Fibroblast of lung (primary cell): ENCODE data around the gene NXPH1. TPM values are rescaled to one million over a fixed set of nuclear protein-coding genes. Genes with fewer than 3 reads are reported as not detected.

Source experiments
- DNase-seq, 2 donors: peaks; one replicate each; pipeline versions ENCODE4 v3.0.0 to v3.0.0-alpha.2; 2010; ENCODE audit warnings: low read depth in 2 of 2
- H2AFZ ChIP-seq: 2 replicates; pipeline ENCODE4 v1.5.1; 2012; ENCODE audit warnings: low read length, control low read depth, inconsistent platforms
- H3K27ac ChIP-seq: 2 replicates; pipeline ENCODE4 v1.5.1; 2011; ENCODE audit warnings: low read length, control low read depth; ENCODE audit not compliant: insufficient read depth
- H3K27me3 ChIP-seq: 2 replicates; pipeline ENCODE4 v1.5.1; 2011; ENCODE audit warnings: mild to moderate bottlenecking, low read length; ENCODE audit not compliant: control insufficient read depth, insufficient read depth
- H3K36me3 ChIP-seq: 2 replicates; pipeline ENCODE4 v1.5.1; 2011; ENCODE audit warnings: low read length; ENCODE audit not compliant: control insufficient read depth, insufficient read depth
- H3K4me1 ChIP-seq: 2 replicates; pipeline ENCODE4 v1.5.1; 2011; ENCODE audit warnings: low read length; ENCODE audit not compliant: control insufficient read depth, insufficient read depth; ENCODE audit errors: extremely low read depth
- H3K4me2 ChIP-seq: 2 replicates; pipeline ENCODE4 v1.5.1; 2011; ENCODE audit warnings: low read length, control low read depth; ENCODE audit not compliant: insufficient read depth; ENCODE audit errors: extremely low read depth
- H3K4me3 ChIP-seq, 4 experiments: fragments of 200-600 bp in 1 of 4; sonication (generic) in 1 of 4; replicated peaks in 1 of 4; 2 replicates each; pipeline ENCODE4 v1.5.1; 2011 to 2016; ENCODE audit warnings: low read length in 4 of 4, low read depth in 3 of 4, mild to moderate bottlenecking in 3 of 4, control low read depth in 2 of 4, inconsistent platforms in 1 of 4, mixed read lengths in 1 of 4; ENCODE audit not compliant: insufficient read depth in 1 of 4; ENCODE audit errors: control extremely low read depth in 1 of 4
- H3K79me2 ChIP-seq: 2 replicates; pipeline ENCODE4 v1.5.1; 2012; ENCODE audit warnings: mild to moderate bottlenecking, low read length, inconsistent platforms; ENCODE audit not compliant: control insufficient read depth, insufficient read depth
- H3K9ac ChIP-seq: 2 replicates; pipeline ENCODE4 v1.5.1; 2011; ENCODE audit warnings: mild to moderate bottlenecking, low read length, control low read depth; ENCODE audit not compliant: insufficient read depth
- H3K9me3 ChIP-seq: 2 replicates; pipeline ENCODE4 v1.5.1; 2012; ENCODE audit warnings: low read depth, low read length; ENCODE audit not compliant: control insufficient read depth, insufficient read depth
- H4K20me1 ChIP-seq: 2 replicates; pipeline ENCODE4 v1.5.1; 2011; ENCODE audit warnings: low read length; ENCODE audit not compliant: control insufficient read depth, insufficient read depth; ENCODE audit errors: extremely low read depth
- CTCF ChIP-seq, 2 donors: IDR thresholded peaks in 1 of 2; conservative IDR thresholded peaks in 1 of 2; 1 replicate in 1 of 2; 2 replicates in 1 of 2; pipeline ENCODE4 v1.5.1; 2011 to 2012; ENCODE audit warnings: low read length in 2 of 2, control low read depth in 1 of 2, inconsistent platforms in 1 of 2, low read depth in 1 of 2, mild to moderate bottlenecking in 1 of 2
- EZH2 ChIP-seq: IDR thresholded peaks from 2 replicates; pipeline ENCODE4 v1.5.1; 2012; ENCODE audit warnings: low read length, control low read depth, mild to moderate bottlenecking; ENCODE audit errors: missing control alignments
- polyA plus RNA-seq, 2 donors: library from polyadenylated mRNA; depleted of rRNA in 1 of 2; stranded (reverse) in 1 of 2; unstranded in 1 of 2; fragments of >200 nt; gene quantifications; 2 replicates each; pipeline ENCODE4 v1.2.1, GENCODE V29; 2011 to 2012; ENCODE audit warnings: missing spikeins in 1 of 2
- total RNA-seq: library from RNA; depleted of rRNA; stranded (reverse); fragments of >200 nt; gene quantifications from 2 replicates; pipeline ENCODE4 v1.2.1, GENCODE V29; 2014

NXPH1 gene
- total and polyA plus RNA-seq, 2 donors (not counting 1 experiment from before 2014, with no cell fraction given) = not detected

DNA sequence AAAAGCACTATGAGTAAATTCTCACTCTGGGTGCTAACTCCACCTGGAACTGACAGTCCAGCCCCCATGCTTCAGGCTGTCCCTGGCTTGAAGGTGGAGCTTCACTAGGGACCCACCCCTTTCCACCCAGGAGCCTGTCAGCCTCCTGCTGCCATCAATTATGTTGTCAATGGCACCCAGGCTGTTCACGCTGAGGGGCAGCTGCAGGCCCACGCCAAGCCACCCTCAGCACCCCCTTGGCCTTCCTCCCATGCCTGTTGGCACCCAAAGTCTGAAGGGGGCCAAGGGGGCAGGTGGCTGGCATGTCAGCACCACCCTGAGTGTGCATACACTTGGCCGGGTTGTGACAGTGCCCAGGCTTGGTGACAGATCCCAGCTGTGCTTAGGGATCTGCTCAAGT, 149.3 kb downstream of the NXPH1 start:
- no peaks in the 10 kb centered on the region for H3K27me3 ChIP-seq
- no peaks in the 10 kb centered on the region for H3K36me3 ChIP-seq
- H3K4me2 ChIP-seq = no peak overlapping the region
- no peak overlapping the region for H3K27ac ChIP-seq
- no peaks in the 10 kb centered on the region for H3K79me2 ChIP-seq
- H3K4me3 ChIP-seq = no peak overlapping the region
- no peaks in the 10 kb centered on the region for H3K4me1 ChIP-seq
- DNase-seq = no peak
- H3K9ac ChIP-seq = no peak overlapping the region
- no peak for TF ChIP-seq EZH2
- no peak for TF ChIP-seq CTCF (conservative IDR thresholded peaks at IDR 0.05 in 1 of 2, IDR thresholded peaks at IDR 0.05 in 1 of 2; ENCODE audit: low read depth in 1 of 2, low read length in 2 of 2)
- H4K20me1 ChIP-seq = no peaks in the 10 kb centered on the region
- no peak overlapping the region for H2AFZ ChIP-seq
- H3K9me3 ChIP-seq = no peaks in the 10 kb centered on the region

DNA sequence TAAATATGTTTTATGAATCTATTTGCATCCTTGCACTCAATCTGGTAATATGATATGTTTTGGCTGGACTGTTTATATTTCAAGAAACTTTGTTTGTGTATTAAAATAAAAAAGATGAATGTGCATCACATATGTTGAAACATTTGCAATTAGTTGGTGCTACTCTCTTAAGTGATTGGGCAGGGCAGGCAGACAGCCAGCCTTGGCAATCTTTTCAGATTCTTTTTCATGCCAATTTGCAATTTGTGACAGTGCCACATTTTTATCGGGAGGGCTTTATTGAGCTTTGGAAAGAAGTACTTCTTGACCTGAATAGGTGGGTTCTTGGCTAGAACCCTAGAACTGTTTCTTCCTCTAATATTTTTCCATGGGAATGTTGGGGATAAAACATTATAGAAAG, 152.2 kb downstream of the NXPH1 start:
- Histone ChIP-seq H3K36me3 (no peaks in the 10 kb centered on the region), H3K4me2 (no peak overlapping the region), H3K4me1 (no peaks in the 10 kb centered on the region), H3K9me3 (no peaks in the 10 kb centered on the region), H3K9ac (no peak overlapping the region), H3K79me2 (no peaks in the 10 kb centered on the region), H3K4me3 (no peak overlapping the region), H4K20me1 (no peaks in the 10 kb centered on the region), H3K27ac (no peak overlapping the region), H2AFZ (no peak overlapping the region), H3K27me3 (no peaks in the 10 kb centered on the region)
- no peak for DNase-seq
- TF ChIP-seq CTCF (conservative IDR thresholded peaks at IDR 0.05 in 1 of 2, IDR thresholded peaks at IDR 0.05 in 1 of 2; ENCODE audit: low read depth in 1 of 2, low read length in 2 of 2) (no peak), EZH2 (no peak)

DNA sequence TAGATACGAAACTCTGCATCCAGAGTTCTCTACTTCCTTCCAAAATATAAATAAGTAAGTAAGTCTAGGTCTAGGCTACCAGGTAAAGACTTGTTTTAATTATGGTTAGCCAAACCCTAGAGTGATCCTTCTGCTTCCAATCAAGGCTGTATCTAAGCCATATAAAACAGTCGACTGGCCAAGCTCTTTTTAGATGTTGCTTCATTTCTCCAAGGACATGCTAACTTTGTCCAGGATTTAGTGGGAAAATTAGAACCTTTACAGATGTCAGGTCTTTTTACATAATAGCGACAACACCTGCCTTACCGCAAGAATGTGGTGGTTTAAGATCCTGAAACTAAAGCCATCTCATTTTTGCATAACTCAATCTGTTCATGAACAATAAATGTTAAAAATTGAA, 156.8 kb downstream of the NXPH1 start:
- no peaks in the 10 kb centered on the region for H3K9me3 ChIP-seq
- H3K4me3 ChIP-seq = no peak overlapping the region
- H4K20me1 ChIP-seq = no peaks in the 10 kb centered on the region
- no peaks in the 10 kb centered on the region for H3K36me3 ChIP-seq
- H3K4me1 ChIP-seq = no peaks in the 10 kb centered on the region
- H2AFZ ChIP-seq = no peak overlapping the region
- no peaks in the 10 kb centered on the region for H3K79me2 ChIP-seq
- no peak overlapping the region for H3K27ac ChIP-seq
- no peak for DNase-seq
- H3K4me2 ChIP-seq = no peak overlapping the region
- no peaks in the 10 kb centered on the region for H3K27me3 ChIP-seq
- no peak for TF ChIP-seq EZH2
- no peak for TF ChIP-seq CTCF (conservative IDR thresholded peaks at IDR 0.05 in 1 of 2, IDR thresholded peaks at IDR 0.05 in 1 of 2; ENCODE audit: low read depth in 1 of 2, low read length in 2 of 2)
- no peak overlapping the region for H3K9ac ChIP-seq
